Activated CD8-positive, alpha-beta memory T cell treated with anti-CD3 and anti-CD28 coated beads for 48 hours (primary cell): Measurements from ENCODE around the gene SLC16A3.
"Not testable (repeated sequence)": the region's sequence is repeated elsewhere in the genome, so short reads cannot be mapped to it uniquely, and the experiment has no call there.

ENCODE experiments used
- DNase-seq, 3 experiments: peaks; one replicate each; pipeline ENCODE4 v3.0.0-alpha.2; 2020; ENCODE audit warnings: low read depth in 2 of 3, low spot score in 2 of 3

Gene SLC16A3

DNA sequence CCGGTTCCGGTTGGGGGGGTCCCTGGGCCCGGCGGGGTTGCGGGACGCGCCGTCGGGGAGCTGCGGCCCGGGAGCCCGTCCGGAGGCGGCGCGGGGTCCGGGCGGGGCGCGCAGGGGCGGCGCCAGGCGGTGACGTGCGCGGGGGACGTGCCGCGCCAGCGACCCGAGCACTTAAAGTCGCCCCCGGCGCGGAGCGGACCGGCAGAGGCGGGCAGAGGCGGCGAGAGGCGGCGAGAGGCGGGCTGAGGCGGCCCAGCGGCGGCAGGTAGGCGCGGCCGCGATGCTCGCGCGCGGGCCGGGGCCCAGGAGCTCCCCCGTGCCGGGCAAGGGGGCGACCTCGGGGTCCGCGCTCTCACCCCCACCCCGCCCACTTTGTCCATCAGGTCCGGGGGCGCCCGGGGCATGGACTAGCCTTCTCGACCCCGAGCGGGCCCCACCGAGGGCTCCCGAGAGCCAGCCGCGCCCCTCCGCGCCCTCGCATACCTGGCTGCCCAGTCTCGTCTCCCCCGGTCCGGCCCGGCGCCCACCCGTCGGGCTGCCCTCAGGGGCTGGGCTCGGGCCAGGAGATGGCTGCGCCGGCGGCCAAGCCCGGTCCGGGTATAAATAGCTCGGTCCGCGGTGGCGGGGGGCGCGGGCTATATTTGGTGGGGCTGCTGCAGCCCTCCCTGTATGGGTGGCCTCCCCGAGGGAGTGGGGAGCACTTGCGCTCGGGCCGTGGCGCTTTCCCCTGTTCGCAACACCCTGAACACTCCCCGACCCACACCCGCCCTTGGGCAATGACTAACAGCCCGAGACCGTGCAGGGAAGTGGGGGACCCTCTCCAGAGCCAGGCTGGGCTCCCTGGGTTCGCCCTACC lies at the start of gene SLC16A3:
TSS of gene SLC16A3 (plus strand) at position 201 of the 856 bp plus-strand sequence. CDS start 6,967 bp downstream, outside the sequence.
- DNase-seq, result peak in 1 of 3 experiments; percentile 53

DNA sequence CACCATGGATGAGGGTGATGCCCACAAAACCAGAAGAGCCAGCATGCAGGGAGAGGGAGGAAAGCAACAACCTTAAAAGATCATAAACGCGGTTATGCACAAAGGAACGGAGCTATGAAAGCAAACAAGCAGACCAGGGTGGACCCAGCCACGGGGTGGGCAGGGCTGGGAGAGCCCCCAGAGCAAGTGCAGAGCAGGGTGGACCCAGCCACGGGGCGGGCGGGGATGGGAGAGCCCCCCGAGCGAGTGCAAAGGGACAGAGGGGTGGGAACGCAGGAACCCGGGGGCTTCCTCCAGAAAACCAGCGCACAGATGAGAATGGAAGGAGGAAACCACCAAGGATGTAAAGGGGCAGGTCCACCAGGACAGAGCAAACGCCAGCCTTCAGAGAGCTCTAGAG lies 49.4 kb upstream of the SLC16A3 start:
- no peak for DNase-seq

DNA sequence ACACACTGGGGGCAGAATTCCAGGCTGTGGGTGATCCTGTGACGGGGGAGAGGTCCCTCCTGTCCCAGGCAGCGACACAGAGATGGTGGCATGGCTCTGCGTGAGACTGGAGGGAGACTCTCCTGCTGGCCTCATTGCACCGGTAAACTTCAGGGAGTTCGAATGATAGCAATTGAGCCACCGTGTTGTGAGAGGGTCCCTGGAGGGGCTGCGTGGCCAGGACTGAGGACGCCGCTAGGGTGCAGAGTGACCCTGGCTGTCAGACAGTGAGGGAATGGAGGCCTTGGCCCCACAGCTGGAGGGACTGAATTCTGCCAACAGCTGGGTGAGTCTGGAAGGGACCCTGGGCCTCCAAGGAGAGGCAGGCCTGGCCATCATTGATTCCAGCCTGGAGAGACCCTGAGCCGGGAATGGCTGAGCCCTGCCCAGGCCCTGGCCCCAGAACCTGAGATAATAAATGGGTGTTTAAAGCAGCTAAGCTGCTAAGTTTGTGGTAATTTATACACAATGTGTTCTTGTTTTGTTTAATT lies 48.8 kb upstream of the SLC16A3 start:
- no peak for DNase-seq

DNA sequence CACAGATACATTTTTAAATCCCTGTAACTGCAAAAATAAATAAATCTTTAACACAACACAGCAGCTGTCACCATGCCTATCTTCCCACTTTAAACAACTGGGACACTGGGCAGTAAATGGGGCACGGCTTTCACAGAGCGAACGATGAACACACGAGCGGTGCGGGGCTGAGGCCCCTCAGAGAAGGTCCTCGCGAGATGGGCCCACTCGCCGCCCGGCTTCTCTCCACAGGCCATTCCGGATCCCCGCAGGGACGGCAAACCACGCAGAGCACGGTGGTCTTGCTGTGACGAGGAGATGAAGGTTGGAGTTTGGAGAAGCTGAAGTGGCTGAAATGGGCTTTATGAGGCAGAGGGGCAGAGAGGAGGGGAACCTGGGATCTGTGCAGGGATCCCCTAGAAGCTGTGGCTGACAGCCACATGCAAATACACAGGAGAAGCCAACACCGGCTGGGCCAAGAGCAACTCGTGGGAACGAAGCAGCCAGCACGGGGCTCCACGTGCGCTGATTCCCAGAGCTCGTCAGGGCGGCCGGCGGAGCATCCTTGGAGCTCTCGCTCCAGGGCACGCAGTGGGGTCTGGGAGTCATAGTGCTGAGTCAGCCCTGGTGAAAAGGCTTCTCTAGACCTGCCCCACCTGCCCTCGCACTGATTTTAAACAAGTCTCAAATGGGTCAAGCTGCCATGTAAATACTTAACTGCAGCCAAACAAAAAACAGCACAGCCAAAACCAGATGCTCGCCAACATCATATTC lies 47.9 kb upstream of the SLC16A3 start:
- no peak for DNase-seq

DNA sequence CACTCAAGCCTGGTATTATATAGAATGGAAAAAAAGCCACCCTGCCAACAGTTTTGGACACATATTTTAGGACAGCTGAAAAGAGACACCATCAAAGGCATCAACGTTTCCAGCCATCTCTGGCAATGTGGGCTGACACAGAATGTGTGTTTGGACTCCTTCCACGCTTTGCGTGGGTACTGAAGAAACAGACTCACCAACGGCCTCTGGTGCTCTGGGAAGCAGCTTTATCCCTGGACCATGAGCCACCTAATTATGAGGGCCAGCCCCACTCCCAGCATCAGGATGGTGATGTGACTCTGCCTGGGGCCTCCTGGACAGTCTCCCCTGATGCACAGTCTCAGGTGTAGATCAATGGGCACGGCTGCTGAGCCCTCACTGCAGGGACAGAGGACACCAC lies 44.1 kb upstream of the SLC16A3 start:
- DNase-seq, result no peak

DNA sequence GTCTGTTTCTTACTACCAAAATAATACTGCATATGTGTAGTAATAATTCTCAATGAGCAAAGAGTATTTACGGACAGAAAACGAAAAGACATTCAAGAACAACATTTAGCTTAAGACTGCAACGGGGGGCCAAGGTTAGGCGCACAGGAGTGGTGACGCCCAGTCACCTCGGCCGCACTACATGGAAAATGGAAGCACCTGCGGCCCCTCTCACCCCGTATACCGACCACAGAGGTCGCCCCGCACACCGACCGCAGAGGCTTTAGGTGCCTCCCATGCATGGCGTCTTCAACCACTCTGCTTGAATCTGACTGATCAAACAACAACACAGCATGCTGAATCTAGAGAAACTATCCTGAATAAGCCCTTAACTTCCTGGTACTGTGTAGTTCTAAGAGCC lies 42.6 kb upstream of the SLC16A3 start:
- DNase-seq, result no peak

DNA sequence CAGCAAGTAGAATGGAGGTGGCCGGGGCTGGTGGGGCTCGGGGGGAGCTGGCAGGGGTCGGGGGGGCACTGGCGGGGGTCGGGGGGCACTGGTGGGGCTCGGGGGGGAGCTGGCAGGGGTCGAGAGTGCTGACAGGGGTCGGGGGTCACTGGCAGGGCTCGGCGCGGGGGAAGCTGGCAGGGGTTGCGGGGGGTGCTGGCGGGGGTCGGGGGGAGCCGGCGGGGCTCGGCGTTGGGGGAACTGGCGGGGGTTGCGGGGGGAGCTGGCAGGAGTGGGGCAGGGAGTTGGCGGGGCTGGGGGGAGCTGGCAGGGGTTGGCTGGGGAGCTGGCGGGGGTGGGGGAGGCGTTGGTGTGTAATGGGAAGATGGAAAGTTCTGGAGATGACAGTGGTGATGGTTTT lies 41.3 kb upstream of the SLC16A3 start:
- no peak for DNase-seq

DNA sequence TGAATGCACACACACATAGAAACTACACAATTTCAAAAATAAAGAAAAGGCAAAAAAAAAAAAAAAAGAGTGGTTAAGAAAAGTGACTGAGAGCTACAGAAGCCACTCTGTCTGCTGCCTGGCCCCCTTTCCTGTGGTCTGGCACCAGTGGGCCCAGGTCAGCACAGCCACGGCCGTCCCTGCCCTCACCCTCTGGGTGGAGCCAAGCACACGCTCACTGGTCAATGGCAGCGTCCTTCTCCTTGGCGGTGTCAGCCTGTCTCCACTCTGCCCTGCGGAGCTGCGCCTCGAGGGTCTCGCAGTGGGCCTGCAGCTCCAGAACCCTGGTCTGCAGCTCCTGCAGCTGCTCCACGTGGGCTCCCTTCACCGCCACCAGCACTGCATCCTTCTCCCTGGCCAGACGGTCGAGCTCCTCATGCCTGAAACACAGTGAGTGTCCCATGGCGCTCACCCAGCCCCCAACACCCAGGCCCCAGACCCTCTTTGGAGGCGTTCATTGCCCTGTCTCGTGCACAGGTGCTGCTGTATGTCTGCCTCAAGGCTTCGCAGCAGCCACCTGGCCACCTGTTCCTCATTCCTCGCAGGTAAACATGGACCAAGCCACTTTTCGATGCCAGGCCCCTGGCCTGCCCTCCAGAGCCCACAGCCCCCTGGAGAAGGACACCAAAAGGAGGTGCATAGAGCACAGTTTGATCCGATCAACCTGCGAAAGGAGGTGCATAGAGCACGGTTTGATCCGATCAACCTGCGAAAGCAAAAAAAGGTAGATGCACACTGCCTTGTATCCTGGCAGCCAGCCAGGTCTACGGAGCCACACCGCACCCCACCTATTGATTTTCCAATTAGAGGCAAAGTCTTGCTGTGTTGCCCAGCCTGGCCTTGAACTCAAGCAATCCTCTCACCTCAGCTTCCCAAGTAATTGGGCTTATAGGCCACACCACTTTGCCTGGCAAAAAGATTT lies 40.6 kb upstream of the SLC16A3 start:
- no peak for DNase-seq

DNA sequence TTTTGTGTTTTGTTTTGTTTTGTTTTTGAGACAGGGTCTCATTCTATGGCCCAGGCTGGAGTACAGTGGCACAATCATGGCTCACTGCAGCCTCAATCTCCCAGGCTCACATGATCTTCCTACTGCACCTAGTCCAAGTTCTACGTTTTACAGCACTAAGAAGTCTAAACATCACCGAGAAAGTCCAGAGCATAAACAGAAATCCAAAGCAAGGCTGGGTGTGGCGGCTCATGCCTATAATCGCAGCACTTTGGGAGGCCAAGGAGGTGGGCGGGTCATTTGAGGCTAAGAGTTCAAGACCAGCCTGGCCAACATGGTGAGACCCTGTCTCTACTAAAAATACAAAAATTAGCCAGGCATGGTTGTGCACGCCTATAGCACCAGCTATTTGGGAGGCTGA lies 35.8 kb upstream of the SLC16A3 start:
- DNase-seq, result not testable (repeated sequence)

DNA sequence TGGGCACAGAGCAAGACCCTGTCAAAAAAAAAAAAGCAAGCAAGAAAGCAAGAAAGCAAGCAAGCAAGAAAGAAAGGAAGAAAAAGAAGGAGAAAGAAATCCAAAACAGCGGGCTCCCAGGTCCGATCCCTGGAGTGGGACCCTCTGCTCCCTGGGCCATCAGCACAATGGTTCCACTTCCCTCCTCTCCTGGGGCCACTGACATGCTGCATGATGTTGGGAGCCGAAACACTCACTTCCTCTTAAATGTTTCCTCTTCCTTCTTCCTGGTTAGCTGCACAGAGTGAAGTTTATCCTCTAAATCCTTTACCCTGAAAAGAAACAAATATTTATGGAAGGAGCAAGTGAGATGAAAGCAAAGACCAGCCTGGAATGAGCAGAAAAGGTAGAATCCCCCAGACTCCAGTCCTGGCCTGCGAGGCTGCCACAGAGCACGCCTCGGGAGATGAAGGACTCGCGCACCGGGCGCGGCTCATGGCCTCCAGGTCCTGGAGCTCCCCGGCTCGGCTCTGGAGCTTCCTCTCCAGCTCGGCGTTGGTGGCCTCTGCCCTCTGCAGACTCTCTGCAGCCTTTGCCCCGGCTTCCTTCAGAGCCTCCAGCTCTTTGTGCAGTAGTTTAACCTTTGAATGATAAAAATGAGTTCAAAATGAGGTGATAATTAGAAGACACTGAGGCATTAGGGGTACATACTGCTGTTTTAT lies 35.2 kb upstream of the SLC16A3 start:
- no peak for DNase-seq

DNA sequence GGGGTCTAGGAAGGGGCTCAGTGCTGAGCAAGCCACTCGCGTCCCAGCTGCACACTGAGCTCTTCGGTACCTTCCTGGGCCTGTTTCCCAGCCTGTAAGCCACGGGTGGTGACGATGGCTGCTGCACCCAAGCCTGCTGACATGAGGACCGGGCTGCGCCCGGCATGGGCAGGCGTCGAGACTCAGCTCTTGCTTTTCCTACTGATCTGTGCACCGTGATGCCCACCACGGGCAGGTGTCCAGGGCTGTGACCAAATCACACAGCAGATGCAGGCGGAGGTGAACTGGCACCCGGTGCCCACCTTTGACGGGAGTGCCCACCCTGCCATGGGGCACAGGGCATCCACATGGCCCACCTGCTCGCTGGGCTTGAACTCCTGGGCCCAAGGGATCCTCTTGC lies 34.1 kb upstream of the SLC16A3 start:
- no peak for DNase-seq

DNA sequence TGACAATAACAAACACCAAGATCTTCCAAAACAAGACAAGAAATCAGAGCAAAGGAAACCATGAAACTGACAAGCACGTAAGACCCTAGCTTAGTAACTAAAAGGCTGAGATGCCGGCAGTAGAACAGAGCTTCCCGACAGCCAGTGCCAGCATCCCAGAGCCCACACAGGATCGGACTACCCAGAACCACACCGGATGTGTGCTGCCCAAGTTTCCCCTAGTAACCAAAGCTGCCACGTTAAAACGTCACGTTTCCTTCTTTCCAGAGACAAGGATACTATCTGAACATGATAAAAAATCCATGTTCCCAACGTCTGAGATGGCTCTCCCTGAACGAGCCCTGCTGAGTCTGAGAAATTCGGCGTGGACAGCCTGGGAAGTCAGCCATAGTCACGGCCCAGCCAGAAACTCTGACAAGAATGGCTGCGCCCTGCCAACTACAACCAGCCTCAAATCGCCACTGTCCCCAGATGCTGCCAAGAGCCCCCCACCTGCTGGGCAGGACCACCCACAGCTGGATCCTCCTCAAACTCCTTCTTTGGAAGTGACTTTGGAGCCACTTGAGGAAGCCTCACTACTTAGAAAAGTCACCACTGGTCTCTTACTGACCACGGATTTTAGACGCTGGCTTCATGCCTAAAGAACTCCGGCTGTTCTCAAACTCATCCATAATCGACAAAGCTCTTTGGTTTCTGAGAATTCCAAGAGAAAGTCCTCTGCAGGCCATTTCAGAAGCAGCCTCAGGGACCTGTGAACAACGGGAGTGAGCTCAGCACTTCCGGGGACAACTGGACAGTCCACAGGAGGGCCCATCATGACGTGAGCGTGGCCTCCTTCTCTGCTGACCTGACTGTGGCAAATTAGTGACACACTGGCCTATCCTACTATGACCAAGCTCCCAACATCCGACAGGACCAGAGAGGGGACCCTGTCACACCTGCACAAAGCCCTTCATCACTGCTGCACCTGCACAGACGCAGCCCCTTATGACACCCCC lies 32.9 kb upstream of the SLC16A3 start:
- no peak for DNase-seq

DNA sequence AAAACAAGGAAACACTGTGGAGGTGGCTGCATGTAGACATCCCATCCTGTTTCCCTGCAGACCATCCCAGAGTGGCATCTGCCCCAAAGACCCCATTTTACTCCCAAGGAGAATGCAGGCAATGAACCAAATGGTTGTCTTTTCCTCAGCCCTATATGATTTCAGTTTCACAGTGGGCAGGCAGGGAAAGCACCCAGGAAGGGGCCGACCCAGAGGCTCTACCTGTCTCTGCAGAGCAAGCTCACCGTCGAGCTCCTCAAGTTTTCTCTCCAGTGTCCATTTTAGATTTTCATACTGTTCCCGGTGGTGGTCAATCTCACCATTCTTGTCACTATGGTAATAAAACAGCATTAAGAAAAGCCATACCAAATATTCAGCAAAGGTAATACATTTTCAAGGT lies 30.8 kb upstream of the SLC16A3 start:
- DNase-seq, result no peak

DNA sequence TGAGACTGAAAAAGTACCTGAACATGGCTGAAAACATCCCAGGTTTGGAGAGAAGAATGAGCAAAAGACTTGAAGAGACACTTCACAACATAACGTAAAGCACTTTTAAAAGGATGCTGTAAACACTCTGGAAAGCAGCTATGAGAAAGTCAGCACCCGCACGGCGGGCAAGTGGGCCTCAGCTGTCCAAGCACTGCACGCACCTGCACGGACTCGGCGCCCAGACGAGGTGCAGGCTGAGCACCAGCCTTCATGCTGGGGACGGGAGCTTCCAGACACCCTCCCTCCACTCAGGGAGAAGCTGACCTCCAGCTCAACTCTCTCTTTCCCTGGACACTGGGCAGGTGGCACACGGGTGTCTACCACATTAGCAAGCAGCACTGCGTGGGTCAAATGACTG lies 29.3 kb upstream of the SLC16A3 start:
- DNase-seq, result no peak

DNA sequence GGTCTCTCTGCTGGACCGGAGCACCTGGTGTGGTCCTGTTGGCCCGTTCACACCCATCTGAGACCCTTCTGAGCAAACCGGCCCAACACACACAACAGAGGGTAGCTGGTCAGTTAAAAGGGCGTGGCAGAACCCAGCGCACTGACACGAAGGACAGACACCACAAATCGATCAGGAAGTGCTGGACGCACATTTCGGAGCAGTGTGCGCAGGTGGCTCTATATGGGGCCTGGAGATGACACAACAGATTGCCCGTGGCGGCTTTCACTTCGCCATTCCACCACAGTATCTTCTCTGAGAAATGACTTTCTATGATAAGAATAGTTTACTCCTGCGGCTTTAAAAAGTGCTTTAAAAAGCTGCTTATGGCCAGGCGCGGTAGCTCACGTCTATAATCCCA lies 28.7 kb upstream of the SLC16A3 start:
- no peak for DNase-seq

DNA sequence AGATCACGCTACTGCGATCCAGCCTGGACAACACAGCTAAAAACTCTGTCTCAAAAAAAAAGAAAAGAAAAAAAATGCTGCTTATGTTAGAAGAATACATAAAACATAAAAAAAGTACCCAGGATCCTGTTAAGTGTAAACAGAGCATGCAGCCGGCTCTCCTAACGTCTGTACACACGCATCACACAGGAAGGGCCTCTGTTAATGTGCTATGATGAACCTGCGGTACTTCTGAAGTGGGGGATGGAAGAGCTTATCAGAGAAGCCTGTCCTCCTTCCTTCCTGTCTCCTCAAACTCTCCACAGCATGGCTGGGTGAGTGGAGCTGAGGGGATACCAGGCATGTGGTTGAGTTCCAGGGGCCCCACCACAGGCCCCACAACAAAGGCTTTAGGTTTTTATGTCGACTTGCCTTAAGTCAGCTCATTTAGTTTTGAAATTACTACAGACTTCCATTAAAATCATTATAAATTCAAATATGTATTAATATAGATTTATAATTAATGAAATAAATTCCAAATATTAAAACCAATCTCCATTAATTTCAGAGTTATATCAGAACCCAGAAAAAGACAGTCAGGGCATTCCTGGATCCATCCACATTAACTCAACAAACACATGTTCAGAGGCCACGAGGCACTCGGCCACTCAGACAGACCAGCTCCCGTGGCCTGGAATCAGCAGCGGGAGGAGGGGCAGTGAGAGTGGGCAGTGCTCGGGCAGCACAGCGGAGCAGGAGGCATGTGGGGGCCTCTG lies 27.9 kb upstream of the SLC16A3 start:
- peak in 1 of 3 experiments; percentile 48 for DNase-seq

DNA sequence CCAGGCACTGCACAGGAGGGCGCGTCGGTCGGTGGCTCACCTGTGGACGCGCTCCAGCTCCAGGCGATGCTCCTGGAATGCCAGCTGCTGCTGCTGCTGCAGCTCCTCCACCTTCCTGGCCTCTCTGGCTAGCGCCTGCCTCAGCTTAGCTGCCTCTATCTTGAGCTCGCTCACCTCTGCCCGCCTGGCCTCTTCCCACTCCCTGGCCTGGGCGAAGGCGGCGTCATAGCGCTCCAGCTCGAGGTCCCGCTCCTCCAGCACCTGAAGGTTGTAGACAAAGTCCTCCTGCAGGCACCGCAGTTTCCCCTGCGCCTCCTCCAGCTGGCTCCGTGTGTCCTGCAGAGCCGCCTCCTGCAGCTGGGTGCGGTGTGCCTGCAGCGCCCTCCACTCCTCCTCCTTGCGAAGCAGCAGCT lies 27.3 kb upstream of the SLC16A3 start:
- DNase-seq, result no peak

DNA sequence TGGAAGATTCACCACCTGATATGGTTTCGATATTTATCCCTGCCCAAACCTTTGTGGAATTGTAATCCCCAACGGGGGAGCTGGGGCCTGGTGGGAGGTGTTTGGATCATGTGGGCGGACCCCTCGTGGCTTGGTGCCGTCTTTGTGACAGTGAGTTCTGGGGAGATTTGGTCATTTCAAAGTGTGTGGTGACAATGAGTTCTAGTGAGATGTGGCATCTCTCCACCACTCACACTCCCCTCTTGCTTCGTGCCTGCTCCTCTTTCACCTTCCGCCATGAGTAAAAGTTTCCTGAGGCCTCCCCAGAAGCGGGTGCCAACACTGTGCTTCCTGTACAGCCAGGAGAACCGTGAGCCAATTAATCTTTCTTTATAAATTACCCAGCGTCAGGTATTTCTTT lies 25.9 kb upstream of the SLC16A3 start:
- DNase-seq, result no peak
